Osteocyte (in vitro differentiated cells): Measurements from ENCODE around the gene HPS1. TPM values are rescaled to one million over a fixed set of nuclear protein-coding genes. Genes with fewer than 3 reads are reported as not detected.

Source experiments
- DNase-seq: peaks from one replicate; pipeline ENCODE4 v3.0.0; 2021; ENCODE audit warnings: mixed read lengths; ENCODE audit not compliant: unreplicated experiment; ENCODE audit errors: extremely low spot score
- H3K27ac Mint-ChIP-seq: one replicate; pipeline ENCODE4 v1.8.0; 2021; ENCODE audit warnings: mild to moderate bottlenecking, mixed read lengths; ENCODE audit not compliant: unreplicated experiment
- H3K27me3 Mint-ChIP-seq: one replicate; pipeline ENCODE4 v1.8.0; 2021; ENCODE audit warnings: mixed read lengths; ENCODE audit not compliant: unreplicated experiment
- H3K36me3 Mint-ChIP-seq: one replicate; pipeline ENCODE4 v1.8.0; 2021; ENCODE audit warnings: mixed read lengths; ENCODE audit not compliant: unreplicated experiment
- H3K4me1 Mint-ChIP-seq: one replicate; pipeline ENCODE4 v1.8.0; 2021; ENCODE audit warnings: mixed read lengths; ENCODE audit not compliant: unreplicated experiment
- H3K4me3 Mint-ChIP-seq: one replicate; pipeline ENCODE4 v1.8.0; 2021; ENCODE audit warnings: mild to moderate bottlenecking, moderate library complexity, mixed read lengths; ENCODE audit not compliant: unreplicated experiment
- H3K9me3 Mint-ChIP-seq: one replicate; pipeline ENCODE4 v1.8.0; 2021; ENCODE audit warnings: mixed read lengths; ENCODE audit not compliant: unreplicated experiment
- CTCF ChIP-seq: fragments of 200-600 bp; sonication (generic); IDR thresholded peaks from 2 replicates; pipeline ENCODE4 v1.5.0; 2021; ENCODE audit warnings: antibody characterized with exemption, mild to moderate bottlenecking, moderate library complexity
- total RNA-seq: library from RNA; stranded (reverse); gene quantifications from 2 replicates; pipeline ENCODE4 v1.2.1, GENCODE V29; 2021

Gene HPS1
- total RNA-seq, 1 donor from 2014 or later, result 67.1 TPM

GRCh38 chr10:98404571-98405359 is 42.0 kb downstream of the HPS1 start:
- DNase-seq, result no peak
- no peaks in the 10 kb centered on the region for H3K36me3 Mint-ChIP-seq
- H3K4me3 Mint-ChIP-seq, result no peak overlapping the region
- peaks cover 15% of the 10 kb centered on the region for H3K4me1 Mint-ChIP-seq
- H3K9me3 Mint-ChIP-seq, result no peaks in the 10 kb centered on the region
- H3K27me3 Mint-ChIP-seq, result no peaks in the 10 kb centered on the region
- peak overlapping the region; percentile 64 for H3K27ac Mint-ChIP-seq
- TF ChIP-seq CTCF, result no peak

- no peak for TF ChIP-seq CTCF
- H3K27ac Mint-ChIP-seq, result peak overlapping the region; percentile 64
- no peaks in the 10 kb centered on the region for H3K9me3 Mint-ChIP-seq
- peaks cover 15% of the 10 kb centered on the region for H3K4me1 Mint-ChIP-seq
- H3K4me3 Mint-ChIP-seq, result no peak overlapping the region
- no peak for DNase-seq
- H3K27me3 Mint-ChIP-seq, result no peaks in the 10 kb centered on the region
- no peaks in the 10 kb centered on the region for H3K36me3 Mint-ChIP-seq
These were observed 42.8 kb downstream of the HPS1 start for GRCh38 chr10:98403812-98404504.

- no peaks in the 10 kb centered on the region for H3K36me3 Mint-ChIP-seq
- no peaks in the 10 kb centered on the region for H3K9me3 Mint-ChIP-seq
- TF ChIP-seq CTCF, result no peak
- no peak overlapping the region for H3K4me3 Mint-ChIP-seq
- peaks cover 15% of the 10 kb centered on the region for H3K4me1 Mint-ChIP-seq
- DNase-seq, result no peak
- H3K27ac Mint-ChIP-seq, result no peak overlapping the region
- no peaks in the 10 kb centered on the region for H3K27me3 Mint-ChIP-seq
These were observed 43.6 kb downstream of the HPS1 start for GRCh38 chr10:98402931-98403718.

GRCh38 chr10:98402478-98402877 is 44.3 kb downstream of the HPS1 start:
- Mint-ChIP-seq H3K4me1 (peaks cover 15% of the 10 kb centered on the region), H3K36me3 (no peaks in the 10 kb centered on the region), H3K9me3 (no peaks in the 10 kb centered on the region), H3K4me3 (no peak overlapping the region), H3K27me3 (no peaks in the 10 kb centered on the region), H3K27ac (no peak overlapping the region)
- no peak for DNase-seq
- no peak for TF ChIP-seq CTCF
